Caco-2 (cell line): ENCODE results near the gene ASPG. TPM values are rescaled to one million over a fixed set of nuclear protein-coding genes. Genes with fewer than 3 reads are reported as not detected.

Source experiments
- BruUV-seq: library from RNA; stranded (reverse); fragments of 400-500 nt; replicated peaks from 2 replicates; lab custom pipeline; 2021; lab: Mats Ljungman, UMichigan
- CTCF ChIA-PET: fragments of 300-600 bp; sonication (Branson Sonifier 250); formaldehyde crosslinking; loops from one replicate; lab custom pipeline; 2022; ENCODE audit warnings: antibody characterized with exemption; lab: Charles Lee
- POLR2A ChIA-PET: fragments of 300-600 bp; sonication (Branson Sonifier 250); formaldehyde crosslinking; loops from one replicate; lab custom pipeline; 2022; ENCODE audit warnings: antibody characterized with exemption; lab: Charles Lee
- DNase-seq, 2 experiments: peaks; one replicate each; pipeline versions ENCODE4 v3.0.0 to v3.0.0-alpha.2; 2020 to 2022
- H3K27me3 ChIP-seq: replicated peaks from 2 replicates; pipeline ENCODE4 v1.6.0; 2011; ENCODE audit warnings: low read length; ENCODE audit not compliant: control insufficient read depth, insufficient read depth
- H3K36me3 ChIP-seq: 2 replicates; pipeline ENCODE4 v1.5.1; 2011; ENCODE audit warnings: low read length; ENCODE audit not compliant: control insufficient read depth, insufficient read depth
- H3K4me1 ChIP-seq: fragments of 250-450 bp; sonication (Bioruptor Pico); 2 replicates; pipeline ENCODE4 v1.5.1; 2020; ENCODE audit warnings: mild to moderate bottlenecking
- H3K4me3 ChIP-seq: 2 replicates; pipeline ENCODE4 v1.5.1; 2011; ENCODE audit warnings: low read depth, mild to moderate bottlenecking, control low read depth, low read length
- H3K9me3 ChIP-seq: fragments of 250-450 bp; sonication (Bioruptor Pico); 2 replicates; pipeline ENCODE4 v1.5.1; 2020; ENCODE audit warnings: mild to moderate bottlenecking, moderate library complexity
- H3K27ac Mint-ChIP-seq: one replicate; pipeline ENCODE4 v1.8.0; 2022; ENCODE audit warnings: mixed read lengths; ENCODE audit not compliant: unreplicated experiment
- H3K27me3 Mint-ChIP-seq: one replicate; pipeline ENCODE4 v1.8.0; 2022; ENCODE audit warnings: mixed read lengths; ENCODE audit not compliant: insufficient read depth, unreplicated experiment
- H3K36me3 Mint-ChIP-seq: one replicate; pipeline ENCODE4 v1.8.0; 2022; ENCODE audit warnings: mild to moderate bottlenecking, mixed read lengths; ENCODE audit not compliant: insufficient read depth, unreplicated experiment
- H3K4me1 Mint-ChIP-seq: one replicate; pipeline ENCODE4 v1.8.0; 2022; ENCODE audit warnings: low read depth, mixed read lengths; ENCODE audit not compliant: unreplicated experiment
- H3K4me3 Mint-ChIP-seq: one replicate; pipeline ENCODE4 v1.8.0; 2022; ENCODE audit warnings: mild to moderate bottlenecking, moderate library complexity, mixed read lengths; ENCODE audit not compliant: unreplicated experiment
- H3K9me3 Mint-ChIP-seq: one replicate; pipeline ENCODE4 v1.8.0; 2022; ENCODE audit warnings: mixed read lengths; ENCODE audit not compliant: unreplicated experiment
- CTCF ChIP-seq, 2 experiments: fragments of 200-600 bp in 1 of 2; IDR thresholded peaks; 1 replicate in 1 of 2; 2 replicates in 1 of 2; pipeline versions ENCODE4 v1.5.1 to v1.8.0; 2011 to 2022; ENCODE audit warnings: antibody characterized with exemption in 1 of 2, control low read depth in 1 of 2, inconsistent platforms in 1 of 2, low read depth in 1 of 2, low read length in 1 of 2, mild to moderate bottlenecking in 1 of 2, moderate library complexity in 1 of 2; ENCODE audit not compliant: insufficient read depth in 1 of 2, severe bottlenecking in 1 of 2, unreplicated experiment in 1 of 2
- intact Hi-C: fragments of 100-400 bp; cut with micrococcal nuclease; formaldehyde crosslinking; loops from one replicate; pipeline ENCODE4 v1.10.0; 2022; ENCODE audit not compliant: unreplicated experiment
- total RNA-seq: library from RNA; stranded (reverse); gene quantifications from 2 replicates; pipeline ENCODE4 v1.2.3, GENCODE V29; 2022

ASPG gene
- total RNA-seq, 1 experiment from 2014 or later = not detected

GRCh38 chr14:104105822-104106470, 20.4 kb downstream of the ASPG start:
- Mint-ChIP-seq H3K27me3 (no peaks in the 10 kb centered on the region), H3K27ac (no peak overlapping the region), H3K4me1 (no peaks in the 10 kb centered on the region), H3K36me3 (peaks cover 9% of the 10 kb centered on the region), H3K4me3 (no peak overlapping the region), H3K9me3 (no peaks in the 10 kb centered on the region)
- DNase-seq = peak in 1 of 2 experiments; percentile 29
- TF ChIP-seq CTCF (IDR thresholded peaks at IDR 0.05; ENCODE audit: insufficient read depth in 1 of 2, low read depth in 1 of 2, low read length in 1 of 2, severe bottlenecking in 1 of 2, unreplicated experiment in 1 of 2) = no peak
- no peaks in the 10 kb centered on the region for H3K27me3 ChIP-seq
- intact Hi-C loops = no loop called here
- no TSS peak for BruUV-seq
- H3K36me3 ChIP-seq = no peaks in the 10 kb centered on the region
- CTCF ChIA-PET = no interaction called here
- no peak overlapping the region for H3K4me3 ChIP-seq
- H3K9me3 ChIP-seq = no peaks in the 10 kb centered on the region
- no peaks in the 10 kb centered on the region for H3K4me1 ChIP-seq
- POLR2A ChIA-PET = no interaction called here

- Mint-ChIP-seq H3K4me3 (no peak overlapping the region), H3K4me1 (no peaks in the 10 kb centered on the region)
- POLR2A ChIA-PET = no interaction called here
These were observed 21.0 kb downstream of the ASPG start for GRCh38 chr14:104106471-104106991.

GRCh38 chr14:104107101-104107581, 21.6 kb downstream of the ASPG start:
- Mint-ChIP-seq H3K27me3 (no peaks in the 10 kb centered on the region), H3K4me3 (no peak overlapping the region), H3K9me3 (no peaks in the 10 kb centered on the region), H3K27ac (no peak overlapping the region), H3K36me3 (peaks cover 9% of the 10 kb centered on the region), H3K4me1 (no peaks in the 10 kb centered on the region)
- H3K27me3 ChIP-seq = no peaks in the 10 kb centered on the region
- peak in 1 of 2 experiments; percentile 27 for DNase-seq
- no TSS peak for BruUV-seq
- intact Hi-C loops = no loop called here
- POLR2A ChIA-PET = no interaction called here
- TF ChIP-seq CTCF (IDR thresholded peaks at IDR 0.05; ENCODE audit: insufficient read depth in 1 of 2, low read depth in 1 of 2, low read length in 1 of 2, severe bottlenecking in 1 of 2, unreplicated experiment in 1 of 2) = no peak
- no peaks in the 10 kb centered on the region for H3K4me1 ChIP-seq
- H3K4me3 ChIP-seq = no peak overlapping the region
- H3K9me3 ChIP-seq = no peaks in the 10 kb centered on the region
- H3K36me3 ChIP-seq = no peaks in the 10 kb centered on the region
- CTCF ChIA-PET = no interaction called here

More at GRCh38 chr14:104106471-104106991, 21.0 kb downstream of the ASPG start:
- Histone ChIP-seq H3K36me3 (no peaks in the 10 kb centered on the region), H3K9me3 (no peaks in the 10 kb centered on the region), H3K4me3 (no peak overlapping the region), H3K27me3 (no peaks in the 10 kb centered on the region), H3K4me1 (no peaks in the 10 kb centered on the region)
- no peaks in the 10 kb centered on the region for H3K27me3 Mint-ChIP-seq
- CTCF ChIA-PET = no interaction called here
- no peak overlapping the region for H3K27ac Mint-ChIP-seq
- no peak for TF ChIP-seq CTCF (IDR thresholded peaks at IDR 0.05; ENCODE audit: insufficient read depth in 1 of 2, low read depth in 1 of 2, low read length in 1 of 2, severe bottlenecking in 1 of 2, unreplicated experiment in 1 of 2)
- DNase-seq = no peak
- no TSS peak for BruUV-seq
- intact Hi-C loops = no loop called here
- H3K9me3 Mint-ChIP-seq = no peaks in the 10 kb centered on the region
- peaks cover 9% of the 10 kb centered on the region for H3K36me3 Mint-ChIP-seq
